B cell (primary cell): Measurements from ENCODE around the gene DPP4. TPM values are rescaled to one million over a fixed set of nuclear protein-coding genes. Genes with fewer than 3 reads are reported as not detected.

Experiments
- ATAC-seq: fragments of 200-7000 bp; cut with Tn5 transposase; one replicate; pipeline ENCODE4 v1.10.0; 2021; ENCODE audit warnings: low read depth, mild to moderate bottlenecking, moderate number of reproducible peaks, moderate library complexity
- CTCF ChIA-PET: fragments of 350-600 bp; sonication (Branson Sonifier 250); formaldehyde crosslinking; loops from one replicate; lab custom pipeline; 2021; ENCODE audit warnings: antibody characterized with exemption, inconsistent platforms; lab: Charles Lee
- POLR2A ChIA-PET: fragments of 350-600 bp; sonication (Branson Sonifier 250); formaldehyde crosslinking; loops from one replicate; lab custom pipeline; 2021; ENCODE audit warnings: antibody characterized with exemption; lab: Charles Lee
- DNase-seq: peaks from one replicate; pipeline ENCODE4 v3.0.0; 2013
- H2AFZ ChIP-seq: 2 replicates; pipeline ENCODE4 v1.6.1; 2012; ENCODE audit warnings: mild to moderate bottlenecking, low read depth, low read length; ENCODE audit not compliant: insufficient read depth, poor library complexity, severe bottlenecking
- H3K27ac ChIP-seq, 2 donors: 1 replicate in 1 of 2; 2 replicates in 1 of 2; pipeline ENCODE4 v1.5.1; 2012 to 2013; ENCODE audit warnings: low read length in 2 of 2, mild to moderate bottlenecking in 2 of 2, moderate library complexity in 1 of 2
- H3K27me3 ChIP-seq, 4 experiments: fragments of 200-600 bp in 1 of 4; sonication (generic) in 1 of 4; replicated peaks in 1 of 4; 1 replicate in 2 of 4; 2 replicates in 2 of 4; pipeline versions ENCODE4 v1.6.1 to v1.7.0; 2013 to 2016; ENCODE audit warnings: low read length in 3 of 4, mild to moderate bottlenecking in 2 of 4, mixed read lengths in 1 of 4, moderate library complexity in 1 of 4; ENCODE audit not compliant: insufficient read depth in 4 of 4, control insufficient read depth in 3 of 4; ENCODE audit errors: control extremely low read depth in 1 of 4
- H3K36me3 ChIP-seq, 2 experiments: replicated peaks in 1 of 2; 1 replicate in 1 of 2; 2 replicates in 1 of 2; pipeline versions ENCODE4 v1.6.1 to v1.7.1; 2013; ENCODE audit warnings: low read length in 1 of 2; ENCODE audit not compliant: insufficient read depth in 2 of 2, control insufficient read depth in 1 of 2; ENCODE audit errors: control extremely low read depth in 1 of 2, extremely low read depth in 1 of 2
- H3K4me1 ChIP-seq, 2 donors: fragments of 200-600 bp in 1 of 2; sonication (generic) in 1 of 2; 1 replicate in 1 of 2; 2 replicates in 1 of 2; pipeline versions ENCODE4 v1.5.1 to v1.6.1; 2013 to 2017; ENCODE audit warnings: low read length in 2 of 2; ENCODE audit not compliant: control insufficient read depth in 2 of 2, insufficient read depth in 2 of 2
- H3K4me2 ChIP-seq: replicated peaks from 2 replicates; pipeline ENCODE3; 2012; ENCODE audit warnings: mild to moderate bottlenecking, low read depth, low read length; ENCODE audit not compliant: poor library complexity, severe bottlenecking
- H3K4me3 ChIP-seq, 5 experiments: fragments of 200-600 bp in 1 of 5; sonication (generic) in 1 of 5; 1 replicate in 3 of 5; 2 replicates in 2 of 5; pipeline versions ENCODE4 v1.5.1 to v1.7.0; 2011 to 2016; ENCODE audit warnings: low read length in 4 of 5, mild to moderate bottlenecking in 4 of 5, low read depth in 2 of 5, control low read depth in 1 of 5, moderate library complexity in 1 of 5; ENCODE audit not compliant: insufficient read depth in 1 of 5; ENCODE audit errors: control extremely low read depth in 1 of 5, extremely low read depth in 1 of 5
- H3K79me2 ChIP-seq: fragments of 200-600 bp; sonication (generic); one replicate; pipeline ENCODE4 v1.6.0; 2016; ENCODE audit warnings: low read length; ENCODE audit not compliant: control insufficient read depth, insufficient read depth
- H3K9ac ChIP-seq: fragments of 200-600 bp; sonication (generic); 2 replicates; pipeline ENCODE4 v1.6.1; 2017; ENCODE audit warnings: mild to moderate bottlenecking, low read length, moderate library complexity
- H3K9me3 ChIP-seq, 3 donors: one replicate each; pipeline versions ENCODE4 v1.6.1 to v1.7.1; 2013; ENCODE audit warnings: low read length in 2 of 3; ENCODE audit not compliant: control insufficient read depth in 2 of 3, insufficient read depth in 1 of 3; ENCODE audit errors: control extremely low read depth in 1 of 3
- H4K20me1 ChIP-seq: 2 replicates; pipeline ENCODE4 v1.6.0; 2012; ENCODE audit warnings: mild to moderate bottlenecking, low read length; ENCODE audit not compliant: insufficient read depth, control insufficient read depth, poor library complexity, severe bottlenecking
- H3K27ac Mint-ChIP-seq: one replicate; pipeline ENCODE4 v1.8.0; 2021; ENCODE audit warnings: mixed read lengths
- H3K27me3 Mint-ChIP-seq: one replicate; pipeline ENCODE4 v1.8.0; 2021; ENCODE audit warnings: mixed read lengths
- H3K4me1 Mint-ChIP-seq: one replicate; pipeline ENCODE4 v1.8.0; 2021; ENCODE audit warnings: mixed read lengths
- H3K4me3 Mint-ChIP-seq: one replicate; pipeline ENCODE4 v1.8.0; 2021; ENCODE audit warnings: mixed read lengths
- H3K9me3 Mint-ChIP-seq: one replicate; pipeline ENCODE4 v1.8.0; 2022; ENCODE audit warnings: mixed read lengths; ENCODE audit not compliant: insufficient read depth
- CTCF ChIP-seq: fragments of 200-600 bp; IDR thresholded peaks from one replicate; pipeline ENCODE4 v1.8.0; 2022; ENCODE audit warnings: antibody characterized with exemption, mild to moderate bottlenecking
- EZH2 ChIP-seq: IDR thresholded peaks from 2 replicates; pipeline ENCODE4 v1.6.1; 2012; ENCODE audit warnings: borderline replicate concordance, low read depth, mild to moderate bottlenecking, moderate library complexity, low read length; ENCODE audit not compliant: insufficient read depth, poor library complexity, severe bottlenecking
- WGBS: methylation state at CpG from one replicate; pipeline ENCODE4 v1.1.5; 2013; ENCODE audit warnings: missing lambda C conversion rate; ENCODE audit not compliant: insufficient coverage; 5-methylcytosine and 5-hydroxymethylcytosine counted together
- intact Hi-C: fragments of 100-400 bp; cut with micrococcal nuclease; formaldehyde crosslinking; loops from one replicate; pipeline ENCODE4 v1.10.0; 2022
- polyA minus RNA-seq: library from RNA; depleted of rRNA, polyadenylated mRNA; stranded (reverse); fragments of >200 nt; gene quantifications from 2 replicates; pipeline ENCODE4 v1.2.3, GENCODE V29; 2012
- polyA plus RNA-seq: library from polyadenylated mRNA; depleted of rRNA; stranded (reverse); fragments of >200 nt; gene quantifications from 2 replicates; pipeline ENCODE4 v1.2.3, GENCODE V29; 2012
- total RNA-seq, 2 donors: library from RNA; stranded (reverse); fragments of 120-200 nt in 1 of 2; gene quantifications; 1 replicate in 1 of 2; 2 replicates in 1 of 2; pipeline versions ENCODE4 v1.2.3 to v1.2.4, GENCODE V29; 2013 to 2022

The DPP4 gene
- total RNA-seq, result 0.27 and 1.2 TPM in 2 replicates
- 0.86 TPM for total RNA-seq (2013)
- polyA plus RNA-seq, result 0.18 and 0.20 TPM in 2 replicates
- polyA minus RNA-seq, result 0.86 and 1.0 TPM in 2 replicates

- Histone ChIP-seq H3K9me3 (peaks cover 0 to 8% (median 0%) of the 10 kb centered on the region in 3 donors), H2AFZ (peak within 1 kb of the TSS; percentile 72), H3K36me3 (no peaks in the 10 kb centered on the region), H3K4me2 (peak within 1 kb of the TSS; percentile 91), H3K27ac (no peak within 1 kb of the TSS), H3K4me1 (peaks cover 15% of the 10 kb centered on the region in 2 donors), H3K4me3 (peak within 1 kb of the TSS in 4 of 5 experiments; percentile 33 to 71 (median 55)), H3K27me3 (peaks cover 0 to 28% (median 14%) of the 10 kb centered on the region in 4 experiments), H4K20me1 (no peaks in the 10 kb centered on the region), H3K9ac (peak within 1 kb of the TSS; percentile 67), H3K79me2 (no peaks in the 10 kb centered on the region)
- Mint-ChIP-seq H3K27me3 (peaks cover 43% of the 10 kb centered on the region), H3K27ac (no peak within 1 kb of the TSS), H3K4me1 (peaks cover 9% of the 10 kb centered on the region), H3K4me3 (peak within 1 kb of the TSS; percentile 85), H3K9me3 (no peaks in the 10 kb centered on the region)
- DNase-seq, result peak; percentile 50
- under 1% methylated on average over 63 of the region's 71 CpGs for WGBS
- intact Hi-C loops, result no loop called here
- POLR2A ChIA-PET, result no interaction called here
- ATAC-seq, result peak; percentile 69
- CTCF ChIA-PET, result no interaction called here
- TF ChIP-seq CTCF, result no peak
- no peak for TF ChIP-seq EZH2
Observed at GRCh38 chr2:162073888-162074631, at the start of gene DPP4. Gene DPP4, minus strand, starts transcription at chr2:162074215. Its CDS starts 234 bp downstream, at chr2:162073981.
